H1 (cell line): ENCODE measurements around the gene KRTAP12-2. TPM values are rescaled to one million over a fixed set of nuclear protein-coding genes. Genes with fewer than 3 reads are reported as not detected.
"Not testable (repeated sequence)": the region's sequence is repeated elsewhere in the genome, so short reads cannot be mapped to it uniquely, and the experiment has no call there.

Experiments
- CTCF ChIA-PET: fragments of 300-600 bp; sonication (Branson Sonifier 250); formaldehyde crosslinking; loops from one replicate; lab custom pipeline; 2021; ENCODE audit not compliant: partially characterized antibody; lab: Charles Lee
- POLR2A ChIA-PET: fragments of 300-600 bp; sonication (Branson Sonifier 250); formaldehyde crosslinking; loops from one replicate; lab custom pipeline; 2021; ENCODE audit warnings: inconsistent platforms; ENCODE audit not compliant: partially characterized antibody; lab: Charles Lee
- DNase-seq, 2 experiments: peaks; one replicate each; pipeline versions ENCODE4 v3.0.0 to v3.0.0-alpha.2; 2010 to 2022; ENCODE audit warnings: low spot score in 2 of 2, low read depth in 1 of 2, mixed read lengths in 1 of 2
- FAIRE-seq: peaks from 2 replicates; lab custom pipeline; 2011; peaks lifted over from hg19 to GRCh38; lab: Jason Lieb, UNC
- H2AFZ ChIP-seq: 2 replicates; pipeline ENCODE4 v1.8.1; 2012; ENCODE audit warnings: low read length, inconsistent platforms
- H2AK5ac ChIP-seq: 2 replicates; pipeline ENCODE4 v1.6.1; 2013; ENCODE audit warnings: low read depth, low read length
- H2BK120ac ChIP-seq: replicated peaks from 2 replicates; pipeline ENCODE3; 2013; ENCODE audit warnings: low read depth, low read length, inconsistent platforms
- H2BK12ac ChIP-seq: 2 replicates; pipeline ENCODE4 v1.6.1; 2013; ENCODE audit warnings: low read depth, low read length
- H2BK15ac ChIP-seq: 2 replicates; pipeline ENCODE4 v1.6.1; 2013; ENCODE audit warnings: low read length
- H2BK20ac ChIP-seq: 2 replicates; pipeline ENCODE4 v1.6.1; 2013; ENCODE audit warnings: low read length
- H2BK5ac ChIP-seq: 2 replicates; pipeline ENCODE4 v1.6.1; 2013; ENCODE audit warnings: low read depth, low read length
- H3K14ac ChIP-seq: 2 replicates; pipeline ENCODE4 v1.6.1; 2013; ENCODE audit warnings: inconsistent platforms; ENCODE audit not compliant: insufficient read length
- H3K18ac ChIP-seq: 2 replicates; pipeline ENCODE4 v1.6.1; 2013; ENCODE audit warnings: low read length; ENCODE audit errors: extremely low read depth
- H3K23ac ChIP-seq: 2 replicates; pipeline ENCODE4 v1.6.1; 2013; ENCODE audit warnings: inconsistent platforms; ENCODE audit not compliant: insufficient read length
- H3K23me2 ChIP-seq: 2 replicates; pipeline ENCODE4 v1.6.1; 2013; ENCODE audit warnings: low read depth, low read length
- H3K27ac ChIP-seq: 2 replicates; pipeline ENCODE4 v1.6.1; 2011; ENCODE audit warnings: low read depth, low read length, inconsistent platforms
- H3K27me3 ChIP-seq, 4 experiments: replicated peaks in 1 of 4; 1 replicate in 1 of 4; 2 replicates in 3 of 4; pipeline versions ENCODE4 v1.6.1 to v1.8.1; 2011 to 2013; ENCODE audit warnings: low read length in 3 of 4, mild to moderate bottlenecking in 3 of 4, inconsistent platforms in 2 of 4, mixed read lengths in 2 of 4, moderate library complexity in 1 of 4; ENCODE audit not compliant: control insufficient read depth in 3 of 4, insufficient read depth in 3 of 4; ENCODE audit errors: extremely low read depth in 1 of 4
- H3K36me3 ChIP-seq, 4 experiments: 2 replicates each; pipeline versions ENCODE4 v1.6.1 to v1.8.1; 2011 to 2013; ENCODE audit warnings: mild to moderate bottlenecking in 4 of 4, low read length in 3 of 4, moderate library complexity in 2 of 4, control low read depth in 1 of 4, inconsistent platforms in 1 of 4; ENCODE audit not compliant: insufficient read depth in 4 of 4, control insufficient read depth in 2 of 4
- H3K4ac ChIP-seq: replicated peaks from 2 replicates; pipeline ENCODE3; 2013; ENCODE audit warnings: low read length, low read depth, mixed read lengths, inconsistent platforms; ENCODE audit not compliant: insufficient read length
- H3K4me1 ChIP-seq, 4 experiments: replicated peaks in 1 of 4; 1 replicate in 1 of 4; 2 replicates in 3 of 4; pipeline versions ENCODE4 v1.6.1 to v1.8.1; 2011 to 2013; ENCODE audit warnings: low read length in 3 of 4, inconsistent platforms in 2 of 4, mixed read lengths in 1 of 4; ENCODE audit not compliant: insufficient read depth in 4 of 4, control insufficient read depth in 3 of 4
- H3K4me2 ChIP-seq, 2 experiments: 2 replicates each; pipeline versions ENCODE4 v1.6.1 to v1.8.1; 2011 to 2013; ENCODE audit warnings: low read depth in 2 of 2, low read length in 2 of 2, control low read depth in 1 of 2, inconsistent platforms in 1 of 2, mild to moderate bottlenecking in 1 of 2; ENCODE audit not compliant: insufficient read depth in 1 of 2
- H3K4me3 ChIP-seq, 4 experiments: fragments of 200-600, 300-600 bp in 1 of 4; sonication (generic), shearing (Covaris generic), sonication (Bioruptor Twin) in 1 of 4; 2 replicates each; pipeline versions ENCODE4 v1.5.1 to v1.8.1; 2011 to 2016; ENCODE audit warnings: low read length in 4 of 4, low read depth in 3 of 4, control low read depth in 2 of 4, inconsistent platforms in 2 of 4, mild to moderate bottlenecking in 2 of 4, mixed read lengths in 1 of 4, moderate library complexity in 1 of 4; ENCODE audit not compliant: insufficient read depth in 2 of 4; ENCODE audit errors: extremely low read depth in 1 of 4
- H3K56ac ChIP-seq: replicated peaks from 2 replicates; pipeline ENCODE3; 2013; ENCODE audit warnings: low read depth, mild to moderate bottlenecking, mixed read lengths, low read length, inconsistent platforms; ENCODE audit not compliant: insufficient read length
- H3K79me1 ChIP-seq: 2 replicates; pipeline ENCODE4 v1.6.1; 2013; ENCODE audit warnings: low read depth, low read length, control low read depth
- H3K79me2 ChIP-seq, 2 experiments: 2 replicates each; pipeline versions ENCODE4 v1.6.1 to v1.8.1; 2012 to 2013; ENCODE audit warnings: low read length in 2 of 2, mild to moderate bottlenecking in 2 of 2, inconsistent platforms in 1 of 2; ENCODE audit not compliant: insufficient read depth in 2 of 2, control insufficient read depth in 1 of 2
- H3K9ac ChIP-seq, 4 experiments: replicated peaks in 1 of 4; 1 replicate in 1 of 4; 2 replicates in 3 of 4; pipeline versions ENCODE4 v1.6.1 to v1.8.1; 2011 to 2013; ENCODE audit warnings: low read depth in 3 of 4, low read length in 3 of 4, control low read depth in 2 of 4, mild to moderate bottlenecking in 2 of 4, moderate library complexity in 2 of 4, inconsistent platforms in 1 of 4; ENCODE audit errors: extremely low read depth in 1 of 4
- H3K9me3 ChIP-seq, 2 experiments: 2 replicates each; pipeline versions ENCODE4 v1.6.1 to v1.8.1; 2012 to 2013; ENCODE audit warnings: mild to moderate bottlenecking in 2 of 2, moderate library complexity in 2 of 2, control low read depth in 1 of 2, inconsistent platforms in 1 of 2, low read depth in 1 of 2, low read length in 1 of 2, mixed read lengths in 1 of 2; ENCODE audit not compliant: insufficient read depth in 2 of 2
- H4K20me1 ChIP-seq, 2 experiments: replicated peaks in 1 of 2; 2 replicates each; pipeline versions ENCODE3 to v1.8.1; 2011 to 2013; ENCODE audit warnings: inconsistent platforms in 2 of 2, low read length in 2 of 2, mild to moderate bottlenecking in 1 of 2; ENCODE audit not compliant: insufficient read depth in 2 of 2, control insufficient read depth in 1 of 2
- H4K5ac ChIP-seq: 2 replicates; pipeline ENCODE4 v1.6.1; 2013; ENCODE audit warnings: low read length, low read depth, mixed read lengths, inconsistent platforms; ENCODE audit not compliant: insufficient read length
- H4K8ac ChIP-seq: 2 replicates; pipeline ENCODE4 v1.8.0; 2013; ENCODE audit warnings: mild to moderate bottlenecking, moderate library complexity, low read length, inconsistent platforms; ENCODE audit not compliant: insufficient read depth; ENCODE audit errors: extremely low read depth
- H4K91ac ChIP-seq: replicated peaks from 2 replicates; pipeline ENCODE3; 2013; ENCODE audit warnings: low read length, mixed read lengths, inconsistent platforms; ENCODE audit not compliant: insufficient read length
- WGBS, 2 experiments: shearing (Covaris generic) in 1 of 2; methylation state at CpG; one replicate each; pipeline versions ENCODE4 v1.1.6 to v1.1.7; 2013 to 2015; ENCODE audit warnings: low lambda C conversion rate in 2 of 2, mixed read lengths in 2 of 2, inconsistent platforms in 1 of 2, low coverage in 1 of 2, missing lambda C conversion rate in 1 of 2; ENCODE audit not compliant: insufficient replicate concordance in 2 of 2, insufficient coverage in 1 of 2, insufficient read length in 1 of 2; ENCODE audit errors: extremely low coverage in 1 of 2, missing lambda C conversion rate in 1 of 2; 5-methylcytosine and 5-hydroxymethylcytosine counted together
- polyA plus RNA-seq, 7 experiments: library from polyadenylated mRNA; depleted of rRNA in 3 of 7; stranded (reverse) in 5 of 7; unstranded in 2 of 7; fragments of >200 nt in 5 of 7; fragments of 200-250 nt in 2 of 7; gene quantifications; 1 replicate in 5 of 7; 2 replicates in 1 of 7; 4 replicates in 1 of 7; pipeline versions ENCODE4 v1.2.1 to v1.2.3, GENCODE V29; 2011 to 2013; ENCODE audit warnings: missing spikeins in 2 of 7, mixed read lengths in 2 of 7
- total RNA-seq: library from RNA; stranded (reverse); fragmentation: NEBNext Ultra II Directional; extraction: Animal tissue kit (Norgen Biotek cat#: 25700); gene quantifications from 2 replicates; pipeline ENCODE4 v1.2.1, GENCODE V29; 2021

The KRTAP12-2 gene
- total and polyA plus RNA-seq, 2 of the 8 experiments (the other 6 are each of a cell fraction or from before 2014, with no cell fraction given) = 0.50 TPM; not detected in 1

DNA sequence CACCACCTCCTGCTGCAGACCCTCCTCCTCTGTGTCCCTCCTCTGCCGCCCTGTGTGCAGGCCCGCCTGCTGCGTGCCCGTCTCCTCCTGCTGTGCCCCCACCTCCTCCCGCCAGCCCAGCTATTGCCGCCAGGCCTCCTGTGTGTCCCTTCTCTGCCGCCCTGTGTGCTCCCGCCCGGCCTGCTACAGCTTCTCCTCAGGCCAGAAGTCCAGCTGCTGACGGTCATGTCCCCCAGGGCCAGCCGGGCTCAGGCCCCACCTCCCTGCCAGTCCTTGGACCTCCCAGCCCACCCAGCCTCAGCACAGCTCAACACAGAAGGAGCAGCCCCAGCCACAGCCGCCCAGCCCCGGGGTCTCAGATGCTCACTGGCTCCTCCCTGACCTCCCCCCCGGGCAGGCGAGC, 38.9 kb downstream of the KRTAP12-2 start:
- H2BK120ac ChIP-seq, H3K4me2 ChIP-seq, H2BK12ac ChIP-seq, H4K20me1 ChIP-seq, H2BK15ac ChIP-seq, H2AK5ac ChIP-seq, H3K23me2 ChIP-seq, H3K27me3 ChIP-seq, FAIRE-seq, H4K8ac ChIP-seq, H3K4me1 ChIP-seq, H3K56ac ChIP-seq, DNase-seq, H3K4ac ChIP-seq, H3K4me3 ChIP-seq, H3K36me3 ChIP-seq, H3K79me2 ChIP-seq, H4K91ac ChIP-seq, H2AFZ ChIP-seq, H3K18ac ChIP-seq, H3K79me1 ChIP-seq, H3K27ac ChIP-seq, H3K23ac ChIP-seq, H2BK20ac ChIP-seq, H3K9ac ChIP-seq, H2BK5ac ChIP-seq, H4K5ac ChIP-seq, H3K14ac ChIP-seq, POLR2A ChIA-PET: not testable (repeated sequence)
- peaks cover 14 to 16% of the 10 kb centered on the region in 2 experiments for H3K9me3 ChIP-seq
- CTCF ChIA-PET = interaction anchor here (1.1 to 2.1 kb wide), 3 partner anchors 9 to 122 kb away, joined by 3 to 9 read pairs (median 3); no protein-coding TSS in a partner anchor
- 59% methylated on average over 3 of the region's 15 CpGs; no CpG with 5 or more reads in 1 of the 2 experiments for WGBS, 2 experiments
